ENCODE results near the gene C1GALT1. TPM values are rescaled to one million over a fixed set of nuclear protein-coding genes. Genes with fewer than 3 reads are reported as not detected.

Gene C1GALT1
- total and polyA plus RNA-seq, 9 donors, result 3.2 to 25.8 (median 12.6) TPM

- WGBS, 3 donors, result 96 to 100% (median 97%) methylated on average over 2 of the region's 2 CpGs
- Histone ChIP-seq H3K4me1 (ENCODE audit: insufficient read depth) (no peaks in the 10 kb centered on the region), H3K9me3 (no peaks in the 10 kb centered on the region), H3K36me3 (no peaks in the 10 kb centered on the region), H3K27me3 (no peaks in the 10 kb centered on the region), H3K27ac (no peak overlapping the region), H3K4me3 (no peak overlapping the region)
- DNase-seq, result no peak
- TF ChIP-seq, protein P1, sequence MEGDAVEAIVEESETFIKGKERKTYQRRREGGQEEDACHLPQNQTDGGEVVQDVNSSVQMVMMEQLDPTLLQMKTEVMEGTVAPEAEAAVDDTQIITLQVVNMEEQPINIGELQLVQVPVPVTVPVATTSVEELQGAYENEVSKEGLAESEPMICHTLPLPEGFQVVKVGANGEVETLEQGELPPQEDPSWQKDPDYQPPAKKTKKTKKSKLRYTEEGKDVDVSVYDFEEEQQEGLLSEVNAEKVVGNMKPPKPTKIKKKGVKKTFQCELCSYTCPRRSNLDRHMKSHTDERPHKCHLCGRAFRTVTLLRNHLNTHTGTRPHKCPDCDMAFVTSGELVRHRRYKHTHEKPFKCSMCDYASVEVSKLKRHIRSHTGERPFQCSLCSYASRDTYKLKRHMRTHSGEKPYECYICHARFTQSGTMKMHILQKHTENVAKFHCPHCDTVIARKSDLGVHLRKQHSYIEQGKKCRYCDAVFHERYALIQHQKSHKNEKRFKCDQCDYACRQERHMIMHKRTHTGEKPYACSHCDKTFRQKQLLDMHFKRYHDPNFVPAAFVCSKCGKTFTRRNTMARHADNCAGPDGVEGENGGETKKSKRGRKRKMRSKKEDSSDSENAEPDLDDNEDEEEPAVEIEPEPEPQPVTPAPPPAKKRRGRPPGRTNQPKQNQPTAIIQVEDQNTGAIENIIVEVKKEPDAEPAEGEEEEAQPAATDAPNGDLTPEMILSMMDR (IDR thresholded peaks at IDR 0.05), result no peak
- no peak for TF ChIP-seq EP300 (IDR thresholded peaks at IDR 0.05)
- intact Hi-C loops (cut with DNase I), result no loop called here
Observed at GRCh38 chr7:7293092-7293491, 110.7 kb downstream of the C1GALT1 start.

DNA sequence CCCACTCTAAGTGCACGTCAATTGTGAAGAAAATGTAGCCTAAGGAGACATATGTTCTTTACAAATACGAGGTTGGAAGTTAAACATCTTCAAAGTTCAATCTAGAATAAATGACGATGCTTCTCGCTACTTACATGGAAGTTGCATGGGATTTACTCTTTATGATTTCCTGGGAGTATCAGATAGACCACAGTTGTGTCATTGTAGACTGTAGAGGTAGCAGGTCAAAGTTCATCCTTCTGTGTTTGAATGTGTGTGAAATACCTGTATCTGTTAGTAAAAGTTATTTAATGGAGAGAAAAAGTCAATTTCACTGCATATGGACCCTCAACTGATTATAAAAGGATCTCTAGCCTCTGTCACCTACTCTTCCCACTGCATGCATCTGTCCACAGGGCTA, 112.6 kb downstream of the C1GALT1 start:
- H3K27ac ChIP-seq, result no peak overlapping the region
- WGBS, 3 donors, result 83 to 89% (median 86%) methylated on average over 4 of the region's 4 CpGs
- TF ChIP-seq, protein P1 (IDR thresholded peaks at IDR 0.05), result no peak
- TF ChIP-seq EP300 (IDR thresholded peaks at IDR 0.05) (no peak), POLR2A (IDR thresholded peaks at IDR 0.05) (no peak)
- no peaks in the 10 kb centered on the region for H3K36me3 ChIP-seq
- H3K4me3 ChIP-seq, result no peak overlapping the region
- H3K9me3 ChIP-seq, result no peaks in the 10 kb centered on the region
- DNase-seq, result no peak
- H3K27me3 ChIP-seq, result no peaks in the 10 kb centered on the region
- intact Hi-C loops (cut with DNase I), result no loop called here
- H3K4me1 ChIP-seq (ENCODE audit: insufficient read depth), result no peaks in the 10 kb centered on the region
